GM18867 (cell line): Measurements from ENCODE around the gene ZNF385C.

Source experiments
- ATAC-seq: cut with Tn5 transposase; IDR thresholded peaks from one replicate; pipeline ENCODE4 v1.9.1; 2021; ENCODE audit warnings: mild to moderate bottlenecking, moderate library complexity; ENCODE audit not compliant: unreplicated experiment

ZNF385C gene

DNA sequence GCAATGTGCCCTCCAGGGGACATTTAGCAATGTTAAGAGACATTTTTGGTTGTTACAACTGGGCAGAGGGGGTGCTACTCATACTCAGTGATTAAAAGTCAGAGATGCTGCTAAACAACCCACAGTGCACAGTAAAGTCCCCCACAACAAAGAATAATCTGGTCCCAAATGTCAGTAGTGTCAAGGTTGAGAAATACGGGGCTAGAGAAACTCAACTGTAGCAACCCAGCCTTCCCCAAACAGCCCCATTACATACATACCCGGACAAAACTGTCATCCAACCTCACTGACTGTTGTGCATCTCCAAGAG is 101.5 kb downstream of the ZNF385C start:
- ATAC-seq = no peak

DNA sequence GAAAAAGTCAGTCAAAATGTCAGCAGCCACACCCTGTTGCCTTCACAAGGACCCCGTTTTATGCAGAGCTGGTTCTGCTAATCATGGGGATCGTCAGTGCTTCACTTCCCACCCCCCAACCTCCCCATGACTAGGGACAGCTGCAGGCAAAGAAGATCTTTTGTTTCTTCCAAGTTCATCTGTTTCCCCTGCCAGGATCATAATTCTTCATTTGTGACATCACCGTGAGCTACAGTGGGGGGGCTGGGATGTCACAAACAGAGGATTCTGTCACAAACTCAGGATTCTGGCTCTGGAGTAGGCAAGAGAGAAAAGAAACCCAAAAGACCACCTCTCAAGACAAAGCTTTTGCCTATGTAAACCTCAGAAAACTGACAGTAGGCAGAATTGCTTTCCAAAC is 105.7 kb downstream of the ZNF385C start:
- ATAC-seq = no peak

DNA sequence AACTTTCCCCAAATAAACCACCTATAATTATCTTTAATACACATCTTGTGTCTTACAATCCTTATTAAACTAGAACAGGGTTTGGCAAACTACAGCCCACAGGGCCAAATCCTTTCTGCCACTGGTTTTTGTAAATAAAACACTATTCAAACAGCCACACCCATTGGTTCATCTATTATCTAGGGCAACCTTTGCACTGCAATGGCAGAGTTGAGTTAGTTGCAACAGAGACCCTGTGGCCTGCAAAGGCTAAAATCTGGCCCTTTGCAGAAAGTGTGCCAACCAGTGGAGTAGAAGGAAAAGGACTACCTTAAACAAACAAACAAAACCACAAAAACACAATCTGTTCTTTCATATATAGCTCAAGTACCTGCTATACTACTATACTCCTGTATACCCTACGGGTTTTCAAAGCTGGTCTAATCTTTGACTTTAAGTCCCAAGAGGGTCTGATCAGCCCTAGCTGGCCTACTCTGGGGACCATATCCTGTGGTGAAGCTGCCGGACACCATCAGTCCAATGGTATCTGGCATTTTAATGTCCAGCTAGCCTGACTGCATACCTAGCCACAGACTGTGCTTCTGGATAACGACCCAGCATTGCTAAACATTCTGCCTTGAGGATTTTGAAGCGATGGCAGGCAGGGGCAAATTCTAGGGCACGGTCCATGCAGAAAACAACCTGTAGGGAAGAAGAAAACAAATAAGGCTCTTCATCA is 108.4 kb downstream of the ZNF385C start:
- ATAC-seq = no peak

DNA sequence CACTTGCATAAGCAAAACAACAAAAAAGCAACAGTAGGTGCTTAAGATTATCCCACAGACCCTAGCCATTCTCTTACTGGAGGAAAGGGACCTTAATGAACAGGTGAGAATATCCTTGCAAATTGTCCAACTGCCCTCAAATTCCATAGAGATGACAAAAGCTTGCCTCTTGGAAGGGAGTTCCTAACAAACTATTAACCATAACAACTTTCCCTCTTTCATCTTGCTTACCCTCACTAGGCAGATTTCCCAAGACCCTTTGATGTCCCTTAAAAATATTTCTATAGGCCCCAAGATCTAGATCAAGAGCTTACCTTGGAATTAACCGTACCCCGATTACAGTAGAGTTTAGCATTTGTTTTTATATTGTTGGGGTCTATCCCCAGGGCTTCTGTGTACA is 109.9 kb downstream of the ZNF385C start:
- ATAC-seq = no peak

DNA sequence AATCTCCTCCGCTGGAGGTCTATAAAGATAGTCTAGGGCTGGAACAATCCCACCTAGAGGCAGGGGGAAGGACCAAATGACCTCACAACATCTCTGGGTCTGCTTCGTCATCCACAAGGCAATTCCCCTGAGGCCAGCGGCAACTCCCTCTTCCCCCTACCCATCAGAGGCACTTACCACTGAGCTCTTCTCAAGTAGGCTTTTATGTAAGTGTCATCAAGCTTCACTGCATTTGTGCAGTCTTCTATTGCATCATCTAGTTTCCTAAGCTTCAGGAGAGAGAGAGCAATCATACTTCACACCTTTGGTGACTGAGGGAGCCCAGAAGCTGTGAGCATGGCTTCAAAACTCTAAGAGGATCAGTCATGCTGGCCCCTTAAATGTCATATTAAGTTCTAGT is 110.6 kb downstream of the ZNF385C start:
- ATAC-seq = no peak

DNA sequence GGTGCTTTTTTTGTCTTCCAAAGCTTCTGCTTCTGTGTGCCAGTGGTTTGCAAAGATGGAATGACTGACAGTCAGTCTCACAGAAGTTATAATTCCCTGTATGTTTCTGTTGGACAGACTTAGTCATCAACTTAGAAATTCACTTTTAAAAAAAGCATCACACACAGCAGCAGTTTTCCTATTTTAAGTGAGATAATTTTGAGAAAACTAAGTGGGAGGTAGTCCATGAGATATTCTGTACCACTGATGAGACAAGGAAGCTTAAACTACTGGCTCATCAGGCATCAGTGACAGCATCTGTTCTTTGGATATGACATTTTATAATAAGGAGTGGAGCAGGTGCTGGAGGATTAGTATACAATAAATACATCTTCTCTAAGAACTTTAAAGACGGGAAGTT is 111.6 kb downstream of the ZNF385C start:
- ATAC-seq = no peak

DNA sequence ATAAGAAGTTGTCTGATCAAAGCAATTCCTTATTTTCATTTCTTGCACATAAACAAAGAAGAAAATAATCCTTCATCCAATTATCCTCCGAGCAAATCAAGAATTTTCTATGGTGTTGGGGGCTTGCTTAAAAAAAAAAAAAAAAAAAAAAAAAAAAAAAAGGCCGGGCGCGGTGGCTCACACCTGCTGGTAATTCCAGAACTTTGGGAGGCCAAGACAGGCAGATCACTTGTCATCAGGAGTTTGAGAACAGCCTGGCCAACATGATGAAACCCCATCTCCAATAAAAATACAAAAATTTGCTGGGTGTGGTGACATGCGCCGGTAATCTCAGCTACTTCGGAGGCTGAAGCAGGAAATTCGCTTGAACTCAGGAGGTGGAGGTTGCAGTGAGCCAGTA is 112.4 kb downstream of the ZNF385C start:
- no peak for ATAC-seq

DNA sequence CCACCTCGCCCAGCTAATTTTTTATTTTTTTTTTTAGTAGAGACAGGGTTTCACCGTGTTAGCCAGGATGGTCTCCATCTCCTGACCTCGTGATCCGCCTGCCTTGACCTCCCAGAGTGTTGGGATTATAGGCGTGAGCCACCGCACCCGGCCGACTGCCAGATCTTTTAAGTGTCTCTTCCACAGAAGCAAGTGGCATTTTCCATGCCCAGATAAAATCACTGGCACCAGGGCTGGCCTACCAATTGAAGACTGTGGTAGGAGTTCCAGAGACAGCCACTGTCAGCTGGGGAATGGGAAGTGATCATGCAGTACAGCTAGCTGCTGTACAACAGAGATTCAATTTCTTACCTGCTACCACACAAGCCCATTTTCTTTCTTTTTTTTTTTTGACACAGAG is 113.8 kb downstream of the ZNF385C start:
- no peak for ATAC-seq

DNA sequence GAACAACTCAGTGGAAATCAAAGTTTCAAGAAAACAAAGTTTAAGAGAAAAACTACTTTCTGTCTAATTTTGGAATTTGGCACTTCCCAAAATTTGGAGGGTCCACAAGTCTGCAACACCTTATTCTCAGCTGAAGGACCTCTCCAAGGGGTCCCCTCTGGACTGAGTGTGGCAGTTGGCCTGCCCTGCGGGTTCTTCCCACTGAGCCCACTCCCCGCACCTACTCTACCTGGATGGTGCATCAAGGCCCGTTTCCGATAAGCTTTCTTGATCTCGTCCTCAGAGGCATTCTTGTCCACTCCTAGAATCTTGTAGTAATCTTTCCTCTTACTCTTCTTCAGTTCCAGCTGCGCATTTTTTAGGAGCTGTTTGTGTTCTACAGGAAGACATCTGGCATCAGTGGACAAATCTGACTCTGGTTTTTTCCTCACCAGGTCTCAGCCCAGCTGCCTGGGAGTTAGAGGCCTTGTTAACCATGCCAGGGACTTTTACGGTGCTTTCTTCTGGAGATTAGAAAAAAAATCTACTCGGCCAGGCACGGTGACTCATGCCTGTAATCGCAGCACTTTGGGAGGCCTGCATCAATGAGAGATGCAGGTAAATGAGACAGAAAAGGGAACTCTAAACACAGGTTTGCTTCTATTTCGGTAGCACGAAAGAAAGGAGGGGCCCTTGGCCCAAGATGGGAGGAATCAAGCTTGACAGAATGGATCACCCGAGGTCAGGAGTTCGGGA is 116.1 kb downstream of the ZNF385C start:
- no peak for ATAC-seq

DNA sequence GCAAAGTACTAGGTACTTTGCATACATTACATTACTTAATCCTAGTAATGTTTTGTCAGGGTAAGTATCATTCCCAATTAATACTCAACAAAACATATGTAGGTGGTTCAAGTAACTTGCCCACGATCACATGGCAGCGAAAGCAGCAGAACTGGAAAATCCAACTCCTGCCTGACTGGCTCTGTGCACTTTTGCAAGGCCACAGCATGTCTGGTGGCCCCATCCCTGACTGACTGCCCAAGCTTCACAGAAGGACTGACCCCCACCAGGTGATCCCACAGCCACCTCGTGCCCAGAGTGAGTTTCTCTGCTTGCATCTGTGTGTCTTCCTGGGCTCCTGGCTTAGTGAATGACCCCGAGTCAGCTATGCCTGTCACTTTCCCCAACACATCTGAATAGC is 120.3 kb downstream of the ZNF385C start:
- no peak for ATAC-seq

DNA sequence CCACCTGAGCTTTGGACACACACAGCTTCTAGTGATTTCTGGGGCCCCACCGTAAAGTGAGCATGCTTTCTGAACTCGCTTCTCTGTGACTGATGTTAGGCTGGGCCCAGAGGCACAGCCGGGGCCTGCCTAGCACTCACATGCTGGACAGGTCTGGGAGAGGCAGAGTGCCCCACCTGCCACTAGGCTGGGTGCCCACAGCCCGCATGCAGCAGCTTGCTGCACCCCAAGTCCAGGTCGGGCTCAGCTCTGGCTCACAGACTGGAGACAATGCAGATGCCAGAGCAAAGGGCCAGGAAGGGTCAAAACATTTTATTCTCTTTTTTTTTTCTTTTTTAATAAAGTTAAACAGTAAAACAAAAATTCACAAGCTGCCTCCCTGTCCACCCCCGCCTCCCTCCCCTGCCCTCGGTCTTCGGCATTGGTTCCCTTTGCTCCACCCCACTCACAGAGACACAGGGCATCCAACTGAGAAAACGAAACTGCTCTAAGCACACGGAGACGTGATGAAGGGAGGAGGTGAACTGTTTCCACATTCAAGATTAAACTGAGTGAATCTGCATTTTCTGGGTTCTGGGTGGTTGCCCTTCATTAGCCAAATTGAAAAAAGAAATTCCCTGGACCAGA is 122.0 kb downstream of the ZNF385C start:
- ATAC-seq = no peak
